ENCODE measurements around the gene TSHZ3. TPM values are rescaled to one million over a fixed set of nuclear protein-coding genes. Genes with fewer than 3 reads are reported as not detected.

The TSHZ3 gene
- total RNA-seq, 1 donor from 2014 or later = 6.1 TPM

- Mint-ChIP-seq H3K27ac (ENCODE audit: unreplicated experiment) (no peak overlapping the region), H3K4me3 (ENCODE audit: unreplicated experiment) (no peak overlapping the region), H3K9me3 (ENCODE audit: unreplicated experiment) (peaks cover 2% of the 10 kb centered on the region), H3K36me3 (ENCODE audit: low read depth, unreplicated experiment) (peaks cover 4% of the 10 kb centered on the region), H3K27me3 (ENCODE audit: low read depth, unreplicated experiment) (no peaks in the 10 kb centered on the region), H3K4me1 (ENCODE audit: low read depth, unreplicated experiment) (no peaks in the 10 kb centered on the region)
- H3K9me3 ChIP-seq (ENCODE audit: insufficient read depth, low read depth, low read length) = no peaks in the 10 kb centered on the region
- peaks cover 74% of the 10 kb centered on the region for H4K20me1 ChIP-seq (ENCODE audit: insufficient read depth, low read length)
- no peak overlapping the region for H3K9ac ChIP-seq (ENCODE audit: low read length)
- H3K27me3 ChIP-seq (ENCODE audit: insufficient read depth, low read length) = no peaks in the 10 kb centered on the region
- H3K36me3 ChIP-seq (ENCODE audit: insufficient read depth, low read length) = no peaks in the 10 kb centered on the region
- peaks cover 70% of the 10 kb centered on the region for H3K79me2 ChIP-seq (ENCODE audit: insufficient read depth, low read length)
- FAIRE-seq (no peak), DNase-seq (ENCODE audit: low read depth) (no peak)
- no peak for TF ChIP-seq CTCF (IDR thresholded peaks at IDR 0.05; ENCODE audit: insufficient read depth, low read depth, low read length)
- H3K27ac ChIP-seq (ENCODE audit: low read depth, low read length) = no peak overlapping the region
- no peaks in the 10 kb centered on the region for H3K4me1 ChIP-seq (ENCODE audit: insufficient read depth, low read length)
- no peak overlapping the region for H3K4me2 ChIP-seq (ENCODE audit: low read length)
- no peak overlapping the region for H3K4me3 ChIP-seq (ENCODE audit: insufficient read depth, low read depth, low read length)
- H2AFZ ChIP-seq (ENCODE audit: low read depth, low read length) = no peak overlapping the region
Measured at GRCh38 chr19:31294189-31294588, 55.0 kb downstream of the TSHZ3 start.

DNA sequence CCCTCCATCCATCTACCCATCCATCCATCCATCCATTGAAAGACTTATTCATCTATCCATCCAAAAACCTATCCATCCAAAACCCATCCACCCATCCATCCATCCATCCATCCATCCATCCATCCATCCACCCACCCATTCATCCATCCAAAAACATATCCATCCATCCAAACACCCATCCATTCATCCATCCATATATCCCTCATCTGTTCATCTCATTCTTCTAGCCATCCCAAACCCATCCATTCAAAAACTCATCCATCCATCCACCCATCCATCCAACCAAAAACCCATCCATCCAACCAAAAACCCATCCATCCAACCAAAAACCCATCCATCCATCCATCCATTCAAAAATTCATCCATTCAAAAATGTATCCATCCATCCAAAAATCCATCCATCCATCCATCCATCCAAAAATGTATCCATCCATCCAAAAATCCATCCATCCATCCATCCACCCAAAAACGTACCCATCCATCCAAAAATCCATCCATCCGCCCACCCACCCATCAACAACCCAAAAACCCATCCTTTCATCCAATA is 56.5 kb downstream of the TSHZ3 start:
- H3K27ac Mint-ChIP-seq (ENCODE audit: unreplicated experiment) = no peak overlapping the region
- no peaks in the 10 kb centered on the region for H3K27me3 ChIP-seq (ENCODE audit: insufficient read depth, low read length)
- H3K9ac ChIP-seq (ENCODE audit: low read length) = no peak overlapping the region
- DNase-seq (ENCODE audit: low read depth) = no peak
- peaks cover 2% of the 10 kb centered on the region for H3K9me3 Mint-ChIP-seq (ENCODE audit: unreplicated experiment)
- H4K20me1 ChIP-seq (ENCODE audit: insufficient read depth, low read length) = peaks cover 76% of the 10 kb centered on the region
- H3K4me3 Mint-ChIP-seq (ENCODE audit: unreplicated experiment) = no peak overlapping the region
- no peak overlapping the region for H3K27ac ChIP-seq (ENCODE audit: low read depth, low read length)
- no peaks in the 10 kb centered on the region for H3K36me3 ChIP-seq (ENCODE audit: insufficient read depth, low read length)
- H3K27me3 Mint-ChIP-seq (ENCODE audit: low read depth, unreplicated experiment) = no peaks in the 10 kb centered on the region
- no peak overlapping the region for H3K4me3 ChIP-seq (ENCODE audit: insufficient read depth, low read depth, low read length)
- no peak overlapping the region for H2AFZ ChIP-seq (ENCODE audit: low read depth, low read length)
- H3K9me3 ChIP-seq (ENCODE audit: insufficient read depth, low read depth, low read length) = no peaks in the 10 kb centered on the region
- H3K36me3 Mint-ChIP-seq (ENCODE audit: low read depth, unreplicated experiment) = peaks cover 3% of the 10 kb centered on the region
- H3K79me2 ChIP-seq (ENCODE audit: insufficient read depth, low read length) = peaks cover 64% of the 10 kb centered on the region
- H3K4me1 ChIP-seq (ENCODE audit: insufficient read depth, low read length) = no peaks in the 10 kb centered on the region
- FAIRE-seq = no peak
- no peak overlapping the region for H3K4me2 ChIP-seq (ENCODE audit: low read length)
- TF ChIP-seq CTCF (IDR thresholded peaks at IDR 0.05; ENCODE audit: insufficient read depth, low read depth, low read length) (no peak), EZH2 (IDR thresholded peaks at IDR 0.05; ENCODE audit: insufficient read depth, low read length) (no peak)
- H3K4me1 Mint-ChIP-seq (ENCODE audit: low read depth, unreplicated experiment) = no peaks in the 10 kb centered on the region

- Histone ChIP-seq H3K4me2 (ENCODE audit: low read length) (no peak overlapping the region), H3K27ac (ENCODE audit: low read depth, low read length) (no peak overlapping the region), H3K36me3 (ENCODE audit: insufficient read depth, low read length) (no peaks in the 10 kb centered on the region), H4K20me1 (ENCODE audit: insufficient read depth, low read length) (peaks cover 80% of the 10 kb centered on the region), H3K9me3 (ENCODE audit: insufficient read depth, low read depth, low read length) (no peaks in the 10 kb centered on the region), H2AFZ (ENCODE audit: low read depth, low read length) (no peak overlapping the region), H3K79me2 (ENCODE audit: insufficient read depth, low read length) (peaks cover 52% of the 10 kb centered on the region), H3K9ac (ENCODE audit: low read length) (no peak overlapping the region), H3K27me3 (ENCODE audit: insufficient read depth, low read length) (no peaks in the 10 kb centered on the region), H3K4me1 (ENCODE audit: insufficient read depth, low read length) (peaks cover under 1% of the 10 kb centered on the region), H3K4me3 (ENCODE audit: insufficient read depth, low read depth, low read length) (no peak overlapping the region)
- Mint-ChIP-seq H3K36me3 (ENCODE audit: low read depth, unreplicated experiment) (peaks cover 4% of the 10 kb centered on the region), H3K27ac (ENCODE audit: unreplicated experiment) (no peak overlapping the region), H3K4me3 (ENCODE audit: unreplicated experiment) (no peak overlapping the region), H3K9me3 (ENCODE audit: unreplicated experiment) (peaks cover 2% of the 10 kb centered on the region), H3K27me3 (ENCODE audit: low read depth, unreplicated experiment) (no peaks in the 10 kb centered on the region), H3K4me1 (ENCODE audit: low read depth, unreplicated experiment) (peaks cover 3% of the 10 kb centered on the region)
- FAIRE-seq (no peak), DNase-seq (ENCODE audit: low read depth) (no peak)
- TF ChIP-seq CTCF (IDR thresholded peaks at IDR 0.05; ENCODE audit: insufficient read depth, low read depth, low read length) = no peak
- TF ChIP-seq EZH2 (IDR thresholded peaks at IDR 0.05; ENCODE audit: insufficient read depth, low read length) = no peak
Measured at GRCh38 chr19:31290931-31291590, 58.2 kb downstream of the TSHZ3 start.

Data from astrocyte (in vitro differentiated cells and primary cell).